ENCODE data around the gene SKAP2.

DNA sequence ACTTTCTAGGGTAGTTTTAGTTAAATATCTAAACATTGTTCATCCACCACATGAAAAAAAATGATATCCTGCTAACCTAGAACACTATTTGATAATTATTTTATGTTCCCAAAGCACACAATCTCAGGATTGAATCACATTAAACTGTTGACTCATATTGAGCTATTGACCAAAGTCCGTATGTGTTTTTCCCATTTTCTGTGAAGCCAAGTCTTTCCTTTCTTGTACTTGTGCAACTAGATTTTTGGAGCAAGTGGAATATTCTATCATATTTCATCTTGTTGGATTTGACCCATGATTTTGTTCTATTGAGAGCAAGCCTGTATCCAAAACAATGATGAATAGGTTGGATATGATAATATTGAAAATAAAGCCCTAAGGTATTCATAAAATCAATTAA, 164.6 kb downstream of the SKAP2 start:
- TF ChIP-seq, protein P1, sequence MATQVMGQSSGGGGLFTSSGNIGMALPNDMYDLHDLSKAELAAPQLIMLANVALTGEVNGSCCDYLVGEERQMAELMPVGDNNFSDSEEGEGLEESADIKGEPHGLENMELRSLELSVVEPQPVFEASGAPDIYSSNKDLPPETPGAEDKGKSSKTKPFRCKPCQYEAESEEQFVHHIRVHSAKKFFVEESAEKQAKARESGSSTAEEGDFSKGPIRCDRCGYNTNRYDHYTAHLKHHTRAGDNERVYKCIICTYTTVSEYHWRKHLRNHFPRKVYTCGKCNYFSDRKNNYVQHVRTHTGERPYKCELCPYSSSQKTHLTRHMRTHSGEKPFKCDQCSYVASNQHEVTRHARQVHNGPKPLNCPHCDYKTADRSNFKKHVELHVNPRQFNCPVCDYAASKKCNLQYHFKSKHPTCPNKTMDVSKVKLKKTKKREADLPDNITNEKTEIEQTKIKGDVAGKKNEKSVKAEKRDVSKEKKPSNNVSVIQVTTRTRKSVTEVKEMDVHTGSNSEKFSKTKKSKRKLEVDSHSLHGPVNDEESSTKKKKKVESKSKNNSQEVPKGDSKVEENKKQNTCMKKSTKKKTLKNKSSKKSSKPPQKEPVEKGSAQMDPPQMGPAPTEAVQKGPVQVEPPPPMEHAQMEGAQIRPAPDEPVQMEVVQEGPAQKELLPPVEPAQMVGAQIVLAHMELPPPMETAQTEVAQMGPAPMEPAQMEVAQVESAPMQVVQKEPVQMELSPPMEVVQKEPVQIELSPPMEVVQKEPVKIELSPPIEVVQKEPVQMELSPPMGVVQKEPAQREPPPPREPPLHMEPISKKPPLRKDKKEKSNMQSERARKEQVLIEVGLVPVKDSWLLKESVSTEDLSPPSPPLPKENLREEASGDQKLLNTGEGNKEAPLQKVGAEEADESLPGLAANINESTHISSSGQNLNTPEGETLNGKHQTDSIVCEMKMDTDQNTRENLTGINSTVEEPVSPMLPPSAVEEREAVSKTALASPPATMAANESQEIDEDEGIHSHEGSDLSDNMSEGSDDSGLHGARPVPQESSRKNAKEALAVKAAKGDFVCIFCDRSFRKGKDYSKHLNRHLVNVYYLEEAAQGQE (IDR thresholded peaks at IDR 0.05; ENCODE audit: low read depth), result no peak
- TF ChIP-seq NFIC (IDR thresholded peaks at IDR 0.05) (no peak), RAD21 (IDR thresholded peaks at IDR 0.05; ENCODE audit: low read depth) (no peak), FOXM1 (IDR thresholded peaks at IDR 0.05; ENCODE audit: borderline replicate concordance, low read depth) (no peak), YY1 (IDR thresholded peaks at IDR 0.05; ENCODE audit: low read depth) (no peak), EP300 (IDR thresholded peaks at IDR 0.05; ENCODE audit: borderline replicate concordance) (no peak), CEBPB (IDR thresholded peaks at IDR 0.05) (no peak), ZBTB7A (IDR thresholded peaks at IDR 0.05; ENCODE audit: low read depth) (no peak), USF1 (IDR thresholded peaks at IDR 0.05) (no peak), EGR1 (IDR thresholded peaks at IDR 0.05) (no peak), MAX (IDR thresholded peaks at IDR 0.05) (no peak), TCF12 (IDR thresholded peaks at IDR 0.05; ENCODE audit: low read depth) (no peak), TAF1 (IDR thresholded peaks at IDR 0.05; ENCODE audit: low read depth) (no peak), CREB1 (IDR thresholded peaks at IDR 0.05; ENCODE audit: low read depth) (no peak)
